ENCODE data around the gene MMP15.

The MMP15 gene

GRCh38 chr16:58037365-58038057, 12.0 kb downstream of the MMP15 start:
- DNase-seq: no peak

- DNase-seq: no peak
Observed at GRCh38 chr16:58038219-58038641, 12.7 kb downstream of the MMP15 start.

- DNase-seq: no peak
Observed at GRCh38 chr16:58039829-58040495, 14.4 kb downstream of the MMP15 start.

DNA sequence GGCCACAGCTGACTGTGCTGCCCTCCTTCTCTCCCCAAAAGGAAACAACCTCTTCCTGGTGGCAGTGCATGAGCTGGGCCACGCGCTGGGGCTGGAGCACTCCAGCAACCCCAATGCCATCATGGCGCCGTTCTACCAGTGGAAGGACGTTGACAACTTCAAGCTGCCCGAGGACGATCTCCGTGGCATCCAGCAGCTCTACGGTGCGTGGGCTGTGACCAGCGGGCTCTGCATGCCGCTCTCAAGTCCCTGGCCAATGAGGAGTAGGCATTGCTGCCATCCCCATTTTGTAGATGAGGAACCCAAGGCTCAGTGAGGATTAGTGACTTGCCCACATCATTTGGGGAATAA, 14.9 kb downstream of the MMP15 start:
- DNase-seq: no peak

DNA sequence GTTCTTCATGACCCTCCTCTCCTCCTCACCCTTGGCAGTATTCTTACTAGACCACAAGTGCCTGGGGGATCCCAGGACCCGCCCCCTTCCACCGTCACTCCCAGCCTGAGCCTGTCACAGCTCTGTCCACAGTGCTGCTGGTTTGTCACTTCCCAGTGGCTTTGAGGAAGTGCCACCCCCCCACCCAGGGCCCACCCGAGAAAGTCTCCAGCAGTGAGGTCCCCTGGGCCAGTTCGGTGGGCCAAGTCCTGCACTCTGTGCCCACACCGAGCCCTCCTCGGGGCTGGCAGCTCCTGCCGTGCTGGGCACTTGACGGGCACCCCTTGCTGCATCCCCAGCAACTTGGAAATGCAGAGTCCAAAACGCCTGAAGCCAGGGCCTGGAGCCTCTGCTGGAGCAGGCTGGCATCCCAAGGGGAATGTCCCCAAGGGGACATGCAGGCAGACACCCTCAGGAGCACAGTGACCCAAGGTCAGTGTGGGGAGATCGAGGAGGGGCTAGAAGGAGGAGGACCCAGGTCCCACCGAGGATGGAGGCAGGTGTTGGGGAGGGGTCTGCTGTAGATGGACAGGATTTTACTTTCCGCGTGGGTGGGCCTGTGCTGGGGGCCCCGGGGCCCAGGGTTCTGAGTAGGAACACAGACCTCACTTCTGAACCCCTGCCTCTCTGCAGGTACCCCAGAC, 15.5 kb downstream of the MMP15 start:
- DNase-seq: no peak

DNA sequence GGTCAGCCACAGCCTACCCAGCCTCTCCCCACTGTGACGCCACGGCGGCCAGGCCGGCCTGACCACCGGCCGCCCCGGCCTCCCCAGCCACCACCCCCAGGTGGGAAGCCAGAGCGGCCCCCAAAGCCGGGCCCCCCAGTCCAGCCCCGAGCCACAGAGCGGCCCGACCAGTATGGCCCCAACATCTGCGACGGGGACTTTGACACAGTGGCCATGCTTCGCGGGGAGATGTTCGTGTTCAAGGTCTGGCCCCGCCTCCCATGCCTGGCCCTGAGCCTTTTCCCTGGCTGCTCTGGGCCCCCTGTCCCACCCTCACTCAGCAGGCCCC, 16.0 kb downstream of the MMP15 start:
- DNase-seq: no peak

- DNase-seq: no peak
Observed at GRCh38 chr16:58042001-58042885, 16.7 kb downstream of the MMP15 start.

DNA sequence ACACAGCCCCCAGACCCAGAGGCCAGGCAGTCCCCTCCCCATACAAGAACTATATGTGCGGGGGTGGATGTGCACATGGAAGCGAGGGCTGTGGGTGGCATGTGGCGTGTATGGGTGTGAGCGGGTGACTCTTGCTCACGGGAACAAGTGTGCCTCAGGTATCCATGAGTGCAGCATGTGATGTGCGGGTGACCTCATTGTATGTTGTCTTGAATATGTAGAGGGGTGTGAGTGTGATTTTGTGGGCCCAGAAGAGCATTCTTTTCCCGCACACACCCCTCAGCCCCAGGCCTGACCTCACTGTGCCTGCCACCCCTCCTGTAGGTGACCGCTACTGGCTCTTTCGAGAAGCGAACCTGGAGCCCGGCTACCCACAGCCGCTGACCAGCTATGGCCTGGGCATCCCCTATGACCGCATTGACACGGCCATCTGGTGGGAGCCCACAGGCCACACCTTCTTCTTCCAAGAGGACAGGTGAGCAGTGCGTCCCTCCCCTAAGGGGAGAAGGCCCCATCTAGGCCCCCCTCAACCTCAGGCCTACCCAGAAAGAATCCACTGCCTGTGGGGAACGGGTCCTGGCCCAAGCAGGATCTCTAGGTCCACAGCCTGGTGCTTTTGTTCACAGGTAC, 17.4 kb downstream of the MMP15 start:
- no peak for DNase-seq

DNA sequence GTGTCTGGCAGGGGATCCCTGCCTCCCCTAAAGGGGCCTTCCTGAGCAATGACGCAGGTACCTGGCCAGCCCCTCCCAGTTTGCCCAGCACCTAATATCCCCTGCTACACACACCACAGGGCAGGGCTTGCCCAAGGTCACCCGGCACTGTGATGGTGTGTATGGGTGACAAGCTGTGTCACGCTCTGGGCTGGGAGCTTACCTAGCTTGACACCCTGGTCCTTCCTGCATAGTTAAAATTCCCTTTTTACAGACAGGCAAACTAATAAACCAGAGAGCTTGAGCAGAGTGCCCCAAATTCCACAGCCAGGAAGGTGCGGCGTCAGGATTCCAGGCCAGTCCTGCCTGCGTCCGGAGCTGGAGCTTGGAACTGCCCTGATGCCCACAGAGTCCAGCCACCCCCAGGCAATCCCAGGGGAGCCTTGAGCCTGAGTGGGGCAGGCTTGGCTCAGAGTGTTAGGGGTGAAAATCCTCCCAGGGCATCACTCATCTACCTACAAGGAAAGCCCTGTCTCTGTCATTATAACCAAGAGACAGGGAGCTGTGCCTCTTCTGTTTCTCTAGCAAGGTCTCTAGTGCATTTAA, 18.1 kb downstream of the MMP15 start:
- no peak for DNase-seq

DNA sequence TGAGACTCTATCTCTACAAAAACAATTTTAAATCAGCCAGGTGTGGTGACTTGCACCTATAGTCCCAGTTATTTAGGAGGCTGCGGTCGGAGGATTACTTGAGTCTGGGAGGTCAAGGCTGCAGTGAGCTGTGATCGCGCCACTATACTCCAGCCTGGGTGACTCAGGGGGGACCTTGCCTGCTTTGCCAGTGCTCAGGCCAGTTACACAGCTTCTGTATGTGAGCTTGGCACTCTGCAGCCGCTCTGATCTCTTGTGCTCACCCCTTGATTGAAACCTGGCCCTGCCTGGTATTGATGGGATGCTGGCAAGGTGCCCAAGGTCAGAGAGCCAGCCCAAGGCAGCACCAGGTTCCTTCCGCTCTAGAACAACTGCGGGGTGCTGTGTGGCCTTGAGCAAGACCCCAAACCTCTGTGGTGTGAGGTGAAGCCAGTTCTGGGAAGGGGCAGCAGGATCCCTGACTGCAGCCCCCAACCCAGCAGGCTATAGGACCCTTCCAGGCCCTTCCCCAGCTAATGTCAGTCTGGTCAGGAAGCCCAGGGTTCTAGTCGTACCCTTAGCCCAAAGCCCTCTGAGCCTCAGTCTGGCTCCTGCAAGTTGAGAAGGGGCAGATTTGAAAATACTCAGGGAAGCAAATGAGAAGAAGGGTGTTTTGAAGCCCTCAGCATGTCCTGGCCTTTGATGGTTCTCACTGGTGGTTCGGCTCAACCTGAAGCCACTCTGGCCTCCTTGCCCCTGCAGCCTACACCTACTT, 18.9 kb downstream of the MMP15 start:
- DNase-seq: no peak

- DNase-seq: no peak
Observed at GRCh38 chr16:58045096-58045495, 19.5 kb downstream of the MMP15 start.

GRCh38 chr16:58046054-58046881, 20.7 kb downstream of the MMP15 start:
- DNase-seq: no peak

DNA sequence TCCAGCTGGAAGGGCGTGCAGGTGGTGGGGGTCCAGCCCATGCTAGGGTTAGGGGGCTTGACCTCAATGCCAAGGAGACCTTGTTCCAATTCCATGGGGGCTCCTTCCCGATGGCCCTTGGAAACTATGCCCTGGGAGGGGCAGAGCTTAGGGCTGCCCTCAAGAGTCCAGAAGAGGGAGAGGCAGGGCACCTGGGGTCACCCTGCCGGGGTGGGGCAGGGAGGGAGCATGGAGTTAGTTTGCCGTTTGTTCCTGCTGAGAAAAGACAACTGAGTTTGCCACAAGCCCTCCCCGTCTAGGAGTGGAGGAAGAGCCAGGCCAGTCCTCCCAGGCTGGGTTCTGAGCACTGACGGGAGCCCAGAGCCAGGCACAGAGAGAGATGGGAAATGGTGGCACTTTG, 21.4 kb downstream of the MMP15 start:
- no peak for DNase-seq

- DNase-seq: no peak
Observed at GRCh38 chr16:58047557-58048348, 22.2 kb downstream of the MMP15 start.

GRCh38 chr16:58048494-58049231, 23.1 kb downstream of the MMP15 start:
- no peak for DNase-seq

DNA sequence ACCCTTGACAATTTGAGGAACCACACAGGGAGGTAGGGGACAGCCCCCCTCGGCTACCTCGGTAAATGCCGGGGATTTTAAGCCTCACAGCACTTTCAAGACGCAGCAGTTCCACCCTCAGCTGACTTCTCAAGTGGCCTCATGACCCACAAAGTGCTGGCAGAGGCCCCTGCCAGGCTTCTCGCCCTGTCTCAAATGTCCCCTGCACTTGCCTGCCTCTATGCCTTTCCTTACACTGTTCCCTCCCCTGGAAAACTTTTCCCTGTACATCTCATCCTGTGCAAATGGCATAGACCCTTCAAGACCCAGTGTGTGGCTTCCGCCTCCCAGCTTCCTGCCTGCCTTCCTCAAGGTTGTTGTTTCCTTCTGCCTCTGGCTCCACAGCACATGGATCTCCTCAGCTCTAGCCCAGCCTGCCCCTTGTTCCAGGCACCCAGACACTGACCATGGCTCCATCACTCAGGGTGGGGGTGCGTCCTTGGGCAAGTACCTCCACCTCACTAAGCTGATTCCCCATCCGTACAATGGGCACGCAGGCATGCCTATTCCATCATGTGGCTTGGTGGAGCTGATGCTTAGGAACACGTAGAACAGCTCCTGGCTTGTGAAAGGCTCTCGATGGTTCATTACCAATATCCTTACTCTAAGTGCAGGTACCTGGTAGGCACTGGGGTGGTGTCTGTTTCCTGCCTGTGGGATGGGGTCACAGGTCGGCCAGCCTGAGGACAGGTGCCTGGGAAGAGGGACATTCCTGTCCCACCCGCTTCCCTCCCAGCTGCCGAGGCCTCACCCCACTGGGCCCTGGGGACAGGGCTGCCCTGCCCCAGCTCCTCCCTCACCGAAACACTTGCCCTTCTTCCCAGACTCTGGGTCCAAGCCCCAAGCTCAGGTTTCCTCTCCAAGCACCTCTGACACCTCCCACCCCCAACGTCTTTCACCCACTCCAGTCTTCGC, 24.0 kb downstream of the MMP15 start:
- peak; percentile 60 for DNase-seq

DNA sequence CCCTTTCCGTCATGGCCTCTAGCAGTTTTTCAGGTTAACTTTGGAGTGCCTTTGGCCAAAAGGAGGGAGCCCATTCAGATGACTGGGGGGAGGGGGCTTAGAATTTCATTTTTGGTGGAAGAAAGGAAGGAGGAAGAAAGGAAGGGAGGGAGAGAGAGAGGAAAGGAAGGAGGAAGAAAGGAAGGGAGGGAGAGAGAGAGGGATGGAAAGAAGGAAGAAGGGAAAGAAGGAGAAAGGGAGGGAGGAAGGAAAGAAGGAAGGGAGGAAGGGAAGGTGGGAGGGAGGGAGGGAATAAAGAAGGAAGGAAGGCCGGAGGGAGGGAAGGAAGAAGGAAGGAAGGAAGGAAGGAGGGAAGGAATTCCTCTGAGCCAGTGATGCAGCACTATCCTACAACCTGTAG, 25.7 kb downstream of the MMP15 start:
- no peak for DNase-seq

Data from DMS79 treated with DMSO at 0.1 percent for 48 hours (cell line).